Adrenal gland (tissue), 5 donors: ENCODE results near the gene ZAP70.
A peak's percentile ranks its signal among the peaks of the same experiment; 100 is the strongest.

Experiments used
- CTCF ChIP-seq, 6 experiments: fragments of 450-650 bp in 4 of 6; fragments of 200-600 bp in 2 of 6; sonication (generic) in 1 of 6; IDR thresholded peaks; 1 replicate in 5 of 6; 2 replicates in 1 of 6; pipeline versions ENCODE4 v1.5.1 to v1.8.0; 2016 to 2021; ENCODE audit warnings: antibody characterized with exemption in 6 of 6, mild to moderate bottlenecking in 2 of 6, moderate library complexity in 1 of 6
- POLR2A ChIP-seq, 2 donors: fragments of 450-650 bp; IDR thresholded peaks; one replicate each; pipeline ENCODE4 v1.6.1; 2017; ENCODE audit warnings: antibody characterized with exemption in 2 of 2, mild to moderate bottlenecking in 2 of 2, moderate library complexity in 1 of 2
- donor health status: DM: no; HTN: no; CAD: no.

- TF ChIP-seq POLR2A (IDR thresholded peaks at IDR 0.05) (no peak), CTCF (IDR thresholded peaks at IDR 0.05) (peak in 1 of 6 experiments; percentile 19)
These were observed 61.0 kb downstream of the ZAP70 start for GRCh38 chr2:97774425-97774824.
